GM12878 (cell line): ENCODE results near the gene BRSK2. TPM values are rescaled to one million over a fixed set of nuclear protein-coding genes. Genes with fewer than 3 reads are reported as not detected.

Experiments
- ATAC-seq: fragments of 200-7000 bp; cut with Tn5 transposase; 3 replicates; pipeline ENCODE4 v1.9.1; 2020; ENCODE audit warnings: mild to moderate bottlenecking, moderate library complexity
- BruUV-seq: library from RNA; stranded (reverse); fragments of 400-500 nt; replicated peaks from 2 replicates; lab custom pipeline; 2021; lab: Mats Ljungman, UMichigan
- CTCF ChIA-PET: fragments of 300-600 bp; sonication (Branson Sonifier 250); formaldehyde crosslinking; extraction: SDS; loops from one replicate; lab custom pipeline; 2021; ENCODE audit warnings: inconsistent platforms; lab: Yijun Ruan, JAX
- POLR2A ChIA-PET: fragments of 350-600 bp; formaldehyde crosslinking; extraction: SDS; loops from one replicate; lab custom pipeline; 2021; ENCODE audit warnings: inconsistent platforms; lab: Charles Lee
- RAD21 ChIA-PET: fragments of 300-600 bp; sonication (Branson Sonifier 250); formaldehyde crosslinking; loops from one replicate; lab custom pipeline; 2023; ENCODE audit warnings: antibody characterized with exemption; ENCODE audit not compliant: unreplicated experiment; lab: Charles Lee
- SMC1A ChIA-PET: fragments of 300-600 bp; sonication (Branson Sonifier 250); formaldehyde crosslinking; loops from one replicate; lab custom pipeline; 2023; ENCODE audit not compliant: unreplicated experiment, uncharacterized antibody; lab: Charles Lee
- DNase-seq: peaks from one replicate; pipeline ENCODE4 v3.0.0-alpha.2; 2011; ENCODE audit warnings: low read depth, low spot score
- FAIRE-seq: peaks from 3 replicates; lab custom pipeline; 2011; peaks lifted over from hg19 to GRCh38; lab: Jason Lieb, UNC
- H2AFZ ChIP-seq: 2 replicates; pipeline ENCODE4 v1.6.0; 2011; ENCODE audit warnings: low read depth, low read length, control low read depth; ENCODE audit not compliant: control insufficient read depth
- H3K27ac ChIP-seq: 2 replicates; pipeline ENCODE4 v1.5.1; 2011; ENCODE audit warnings: control low read depth; ENCODE audit not compliant: control insufficient read depth, insufficient read depth
- H3K27me3 ChIP-seq, 2 experiments: replicated peaks in 1 of 2; 2 replicates each; pipeline versions ENCODE4 v1.6.0 to v1.6.1; 2011; ENCODE audit warnings: low read length in 1 of 2; ENCODE audit not compliant: control insufficient read depth in 2 of 2, insufficient read depth in 2 of 2
- H3K36me3 ChIP-seq, 2 experiments: 2 replicates each; pipeline ENCODE4 v1.5.1; 2011; ENCODE audit warnings: low read length in 1 of 2; ENCODE audit not compliant: control insufficient read depth in 2 of 2, insufficient read depth in 2 of 2
- H3K4me1 ChIP-seq: 2 replicates; pipeline ENCODE4 v1.6.1; 2011; ENCODE audit warnings: mild to moderate bottlenecking, low read length, moderate library complexity, mixed read lengths; ENCODE audit not compliant: control insufficient read depth, insufficient read depth
- H3K4me2 ChIP-seq: 2 replicates; pipeline ENCODE4 v1.6.0; 2011; ENCODE audit warnings: control low read depth; ENCODE audit not compliant: control insufficient read depth, insufficient read depth
- H3K4me3 ChIP-seq: fragments of 200-600 bp; sonication (generic); 2 replicates; pipeline ENCODE4 v1.5.1; 2016
- H3K79me2 ChIP-seq: 2 replicates; pipeline ENCODE4 v1.6.0; 2011; ENCODE audit warnings: low read length; ENCODE audit not compliant: control insufficient read depth, insufficient read depth
- H3K9ac ChIP-seq: 2 replicates; pipeline ENCODE4 v1.8.0; 2011; ENCODE audit warnings: low read length, control low read depth, mixed read lengths; ENCODE audit not compliant: control insufficient read depth, insufficient read depth
- H3K9me3 ChIP-seq: replicated peaks from 3 replicates; pipeline ENCODE4 v1.5.1; 2011; ENCODE audit warnings: mild to moderate bottlenecking, low read length; ENCODE audit not compliant: control insufficient read depth, insufficient read depth
- H4K20me1 ChIP-seq: 2 replicates; pipeline ENCODE4 v1.6.0; 2011; ENCODE audit not compliant: control insufficient read depth, insufficient read depth
- PRDM15 ChIP-seq: fragments of 450-650 bp; formaldehyde crosslinking; IDR thresholded peaks from 2 replicates; pipeline ENCODE4 v1.4.0; 2020; ENCODE audit warnings: mild to moderate bottlenecking, moderate library complexity
- WGBS: methylation state at CpG from one replicate; pipeline ENCODE4 v1.1.6; 2016; ENCODE audit warnings: low lambda C conversion rate; ENCODE audit not compliant: insufficient replicate concordance, insufficient coverage; ENCODE audit errors: missing lambda C conversion rate; 5-methylcytosine and 5-hydroxymethylcytosine counted together
- in situ Hi-C: fragments of 300-500 bp; cut with MboI; formaldehyde crosslinking; loops from 9 replicates; pipeline ENCODE4 v1.14.3; 2018; ENCODE audit warnings: mixed read lengths
- intact Hi-C: fragments of 100-400 bp; cut with micrococcal nuclease; formaldehyde crosslinking; loops from one replicate; pipeline ENCODE4 v1.14.2; 2022; ENCODE audit not compliant: unreplicated experiment
- polyA plus RNA-seq, 11 experiments: library from polyadenylated mRNA; depleted of rRNA in 4 of 11; unstranded in 6 of 11; stranded (reverse) in 5 of 11; fragments of >200 nt; fragmentation: Nextera tagmentation in 4 of 11; fragmentation: Illumina TruSeq in 1 of 11; extraction: Ambion mirVana in 4 of 11; extraction: Trizol in 1 of 11; gene quantifications; 1 replicate in 1 of 11; 2 replicates in 10 of 11; pipeline versions ENCODE4 v1.2.1 to v1.2.3, GENCODE V29; 2011 to 2016; ENCODE audit warnings: inconsistent platforms in 2 of 11, missing spikeins in 2 of 11, low read depth in 1 of 11
- total RNA-seq, 4 experiments: library from RNA; depleted of rRNA in 3 of 4; stranded (reverse); fragments of >200 nt in 3 of 4; fragmentation: Illumina TruSeq in 1 of 4; extraction: Trizol in 1 of 4; gene quantifications; 2 replicates each; pipeline versions ENCODE4 v1.2.1 to v1.2.3, GENCODE V29; 2013 to 2021

The BRSK2 gene
- total and polyA plus RNA-seq, 10 of the 15 experiments (the other 5 are each of a cell fraction or from before 2014, with no cell fraction given) = 0.13 TPM; not detected in 9

- Histone ChIP-seq H3K27me3 (no peaks in the 10 kb centered on the region), H4K20me1 (no peaks in the 10 kb centered on the region), H3K9ac (no peak overlapping the region), H2AFZ (no peak overlapping the region), H3K4me2 (no peak overlapping the region), H3K36me3 (no peaks in the 10 kb centered on the region), H3K4me1 (no peaks in the 10 kb centered on the region), H3K4me3 (no peak overlapping the region), H3K27ac (no peak overlapping the region), H3K79me2 (no peaks in the 10 kb centered on the region), H3K9me3 (no peaks in the 10 kb centered on the region)
- CTCF ChIA-PET = interaction anchor here (1.0 kb wide), 1 partner anchor 117 kb away, joined by 3 read pairs; no protein-coding TSS in a partner anchor
- DNase-seq (no peak), FAIRE-seq (no peak), ATAC-seq (no peak)
- RAD21 ChIA-PET = interaction anchor here (0.7 kb wide), 1 partner anchor 117 kb away, joined by 3 read pairs; no protein-coding TSS in a partner anchor
- TF ChIP-seq PRDM15 = no peak
- in situ Hi-C loops (no loop called here), intact Hi-C loops (no loop called here)
- POLR2A ChIA-PET = no interaction called here
- SMC1A ChIA-PET = no interaction called here
- WGBS = 44% methylated on average over 18 of the region's 18 CpGs
- BruUV-seq = no TSS peak
These were observed 68.1 kb downstream of the BRSK2 start for GRCh38 chr11:1457856-1458255.
